ENCODE results near the gene C4orf36.
"Not testable (repeated sequence)": the region's sequence is repeated elsewhere in the genome, so short reads cannot be mapped to it uniquely, and the experiment has no call there.

The C4orf36 gene

GRCh38 chr4:86916392-86916791 is 24.2 kb upstream of the C4orf36 start:
- no peak for DNase-seq

- no peak for DNase-seq
Observed at GRCh38 chr4:86910820-86911684, 18.8 kb upstream of the C4orf36 start.

GRCh38 chr4:86910369-86910768 is 18.1 kb upstream of the C4orf36 start:
- DNase-seq = no peak

GRCh38 chr4:86909546-86910295 is 17.5 kb upstream of the C4orf36 start:
- no peak for DNase-seq

- no peak for DNase-seq
Observed at GRCh38 chr4:86908251-86908657, 16.0 kb upstream of the C4orf36 start.

- DNase-seq = no peak
Observed at GRCh38 chr4:86901864-86902263, 9.6 kb upstream of the C4orf36 start.

GRCh38 chr4:86898562-86898961 is 6.3 kb upstream of the C4orf36 start:
- DNase-seq = no peak

- DNase-seq = no peak
Observed at GRCh38 chr4:86896596-86896995, 4.4 kb upstream of the C4orf36 start.

GRCh38 chr4:86895692-86896488 is 3.7 kb upstream of the C4orf36 start:
- DNase-seq = peak; percentile 37

- DNase-seq = no peak
Observed at GRCh38 chr4:86894455-86894854, 2.2 kb upstream of the C4orf36 start.

GRCh38 chr4:86893136-86893535 is 914 bp upstream of the C4orf36 start:
- no peak for DNase-seq

GRCh38 chr4:86892636-86892960 is 376 bp upstream of the C4orf36 start:
- peak; percentile 54 for DNase-seq

GRCh38 chr4:86890790-86891189 is 1.4 kb downstream of the C4orf36 start:
- DNase-seq = no peak

GRCh38 chr4:86879641-86880040 is 12.6 kb downstream of the C4orf36 start:
- no peak for DNase-seq

- no peak for DNase-seq
Observed at GRCh38 chr4:86878640-86879039, 13.6 kb downstream of the C4orf36 start.

GRCh38 chr4:86876894-86877685 is 15.1 kb downstream of the C4orf36 start:
- DNase-seq = no peak

- DNase-seq = not testable (repeated sequence)
Observed at GRCh38 chr4:86875436-86875835, 16.8 kb downstream of the C4orf36 start.

- no peak for DNase-seq
Observed at GRCh38 chr4:86872135-86872534, 20.1 kb downstream of the C4orf36 start.

- DNase-seq = no peak
Observed at GRCh38 chr4:86870442-86871069, 21.7 kb downstream of the C4orf36 start.

GRCh38 chr4:86857341-86858052 is 34.7 kb downstream of the C4orf36 start:
- no peak for DNase-seq

GRCh38 chr4:86856896-86857295 is 35.3 kb downstream of the C4orf36 start:
- DNase-seq = no peak
